Measurements from ENCODE around the gene SCAI. TPM values are rescaled to one million over a fixed set of nuclear protein-coding genes. Genes with fewer than 3 reads are reported as not detected.
"Not testable (repeated sequence)": the region's sequence is repeated elsewhere in the genome, so short reads cannot be mapped to it uniquely, and the experiment has no call there.

The SCAI gene
- total RNA-seq, 1 donor from 2014 or later, result 6.4 TPM

GRCh38 chr9:125028041-125028440, 115.3 kb downstream of the SCAI start:
- no peak for DNase-seq (ENCODE audit: low spot score)

- no peak for DNase-seq (ENCODE audit: low spot score)
Measured at GRCh38 chr9:125024917-125025316, 118.4 kb downstream of the SCAI start.

- no peak for DNase-seq (ENCODE audit: low spot score)
Measured at GRCh38 chr9:125021069-125021468, 122.3 kb downstream of the SCAI start.

GRCh38 chr9:125015655-125016054, 127.7 kb downstream of the SCAI start:
- not testable (repeated sequence) for DNase-seq (ENCODE audit: low spot score)

GRCh38 chr9:125012013-125012412, 131.3 kb downstream of the SCAI start:
- not testable (repeated sequence) for DNase-seq (ENCODE audit: low spot score)

GRCh38 chr9:125008599-125008998, 134.7 kb downstream of the SCAI start:
- no peak for DNase-seq (ENCODE audit: low spot score)

- DNase-seq (ENCODE audit: low spot score), result no peak
Measured at GRCh38 chr9:125003332-125003731, 140.0 kb downstream of the SCAI start.

- no peak for DNase-seq (ENCODE audit: low spot score)
Measured at GRCh38 chr9:124983698-124984097, 159.6 kb downstream of the SCAI start.

GRCh38 chr9:124980431-124980830, 162.9 kb downstream of the SCAI start:
- no peak for DNase-seq (ENCODE audit: low spot score)

- DNase-seq (ENCODE audit: low spot score), result no peak
Measured at GRCh38 chr9:124975131-124975530, 168.2 kb downstream of the SCAI start.

GRCh38 chr9:124973807-124974206, 169.5 kb downstream of the SCAI start:
- DNase-seq (ENCODE audit: low spot score), result no peak

- DNase-seq (ENCODE audit: low spot score), result no peak
Measured at GRCh38 chr9:124972241-124972770, 171.0 kb downstream of the SCAI start.

- DNase-seq (ENCODE audit: low spot score), result no peak
Measured at GRCh38 chr9:124969401-124969800, 173.9 kb downstream of the SCAI start.

GRCh38 chr9:124968238-124968637, 175.1 kb downstream of the SCAI start:
- no peak for DNase-seq (ENCODE audit: low spot score)

GRCh38 chr9:124965775-124966568, 177.4 kb downstream of the SCAI start:
- not testable (repeated sequence) for DNase-seq (ENCODE audit: low spot score)

GRCh38 chr9:124964604-124965003, 178.7 kb downstream of the SCAI start:
- DNase-seq (ENCODE audit: low spot score), result no peak

- DNase-seq (ENCODE audit: low spot score), result no peak
Measured at GRCh38 chr9:124964056-124964455, 179.3 kb downstream of the SCAI start.

GRCh38 chr9:124960409-124960752, 182.9 kb downstream of the SCAI start:
- DNase-seq (ENCODE audit: low spot score), result no peak

- DNase-seq (ENCODE audit: low spot score), result not testable (repeated sequence)
Measured at GRCh38 chr9:124959671-124960408, 183.5 kb downstream of the SCAI start.

- no peak for DNase-seq (ENCODE audit: low spot score)
Measured at GRCh38 chr9:124954255-124954654, 189.1 kb downstream of the SCAI start.

GRCh38 chr9:124950050-124950718, 193.1 kb downstream of the SCAI start:
- DNase-seq (ENCODE audit: low spot score), result no peak

- DNase-seq (ENCODE audit: low spot score), result no peak
Measured at GRCh38 chr9:124949387-124949786, 193.9 kb downstream of the SCAI start.

Data from mesenteric fat pad (tissue), 1 donor.